Body of pancreas (tissue), 4 donors: ENCODE data around the gene CCDC7.

Experiments
- CTCF ChIP-seq, 7 experiments: fragments of 450-650 bp in 4 of 7; fragments of 200-600 bp in 3 of 7; sonication (generic) in 3 of 7; IDR thresholded peaks; one replicate each; pipeline ENCODE4 v1.5.1; 2016 to 2019; ENCODE audit warnings: antibody characterized with exemption in 7 of 7
- POLR2A ChIP-seq, 3 donors: fragments of 450-650 bp; IDR thresholded peaks; one replicate each; pipeline ENCODE4 v1.6.1; 2016; ENCODE audit warnings: antibody characterized with exemption in 3 of 3, mild to moderate bottlenecking in 2 of 3

- TF ChIP-seq CTCF (IDR thresholded peaks at IDR 0.05) (no peak), POLR2A (IDR thresholded peaks at IDR 0.05) (no peak)
Measured at GRCh38 chr10:32481606-32482005, 35.7 kb downstream of the CCDC7 start.
